GM18507 (cell line): Measurements from ENCODE around the gene C1orf159.
"Not testable (repeated sequence)": the region's sequence is repeated elsewhere in the genome, so short reads cannot be mapped to it uniquely, and the experiment has no call there.

Experiments
- DNase-seq: peaks from one replicate; pipeline ENCODE4 v3.0.0; 2011; ENCODE audit warnings: low read depth; ENCODE audit not compliant: insufficient read length; ENCODE audit errors: extremely low spot score
- FAIRE-seq: peaks from 2 replicates; lab custom pipeline; 2011; peaks lifted over from hg19 to GRCh38; lab: Jason Lieb, UNC

C1orf159 gene

GRCh38 chr1:1120866-1121591 is 5.1 kb upstream of the C1orf159 start:
- FAIRE-seq (no peak), DNase-seq (no peak)

- no peak for DNase-seq
- FAIRE-seq: no peak
Measured at GRCh38 chr1:1120096-1120495, 4.2 kb upstream of the C1orf159 start.

GRCh38 chr1:1119272-1119890 is 3.5 kb upstream of the C1orf159 start:
- FAIRE-seq: no peak
- no peak for DNase-seq

GRCh38 chr1:1118876-1119220 is 3.0 kb upstream of the C1orf159 start:
- DNase-seq (no peak), FAIRE-seq (no peak)

GRCh38 chr1:1118011-1118875 is 2.4 kb upstream of the C1orf159 start:
- no peak for FAIRE-seq
- DNase-seq: no peak

- no peak for FAIRE-seq
- DNase-seq: no peak
Measured at GRCh38 chr1:1117469-1117831, 1.6 kb upstream of the C1orf159 start.

- DNase-seq (no peak), FAIRE-seq (no peak)
Measured at GRCh38 chr1:1116701-1117468, 996 bp upstream of the C1orf159 start.

- DNase-seq (no peak), FAIRE-seq (no peak)
Measured at GRCh38 chr1:1115136-1115785, 628 bp downstream of the C1orf159 start.

GRCh38 chr1:1114431-1114830 is 1.5 kb downstream of the C1orf159 start:
- FAIRE-seq (no peak), DNase-seq (no peak)

GRCh38 chr1:1112237-1112985 is 3.5 kb downstream of the C1orf159 start:
- no peak for DNase-seq
- FAIRE-seq: no peak

GRCh38 chr1:1111516-1112236 is 4.2 kb downstream of the C1orf159 start:
- DNase-seq (no peak), FAIRE-seq (no peak)

- no peak for DNase-seq
Measured at GRCh38 chr1:1110561-1110971, 5.3 kb downstream of the C1orf159 start.

GRCh38 chr1:1109743-1110142 is 6.1 kb downstream of the C1orf159 start:
- FAIRE-seq (no peak), DNase-seq (no peak)

More at GRCh38 chr1:1110561-1110971, 5.3 kb downstream of the C1orf159 start:
- FAIRE-seq: no peak

- DNase-seq (no peak), FAIRE-seq (no peak)
Measured at GRCh38 chr1:1106510-1107221, 9.2 kb downstream of the C1orf159 start.

GRCh38 chr1:1104152-1104551 is 11.7 kb downstream of the C1orf159 start:
- not testable (repeated sequence) for FAIRE-seq, DNase-seq

- DNase-seq (no peak), FAIRE-seq (no peak)
Measured at GRCh38 chr1:1101503-1101902, 14.4 kb downstream of the C1orf159 start.

- FAIRE-seq (no peak), DNase-seq (no peak)
Measured at GRCh38 chr1:1100296-1100695, 15.6 kb downstream of the C1orf159 start.
